Epithelial cell of proximal tubule (primary cell): ENCODE results near the gene IRAK1. TPM values are rescaled to one million over a fixed set of nuclear protein-coding genes. Genes with fewer than 3 reads are reported as not detected.

Experiments used
- DNase-seq: peaks from one replicate; pipeline ENCODE4 v3.0.0-alpha.2; 2011; ENCODE audit warnings: low read depth
- H3K4me3 ChIP-seq: 2 replicates; pipeline ENCODE4 v1.5.1; 2011; ENCODE audit warnings: low read depth, mild to moderate bottlenecking, low read length
- total RNA-seq: library from RNA; depleted of rRNA; stranded (reverse); fragments of >200 nt; gene quantifications from 2 replicates; pipeline ENCODE4 v1.2.3, GENCODE V29; 2015
- TF ChIP-seq, protein P1 (sequence below): conservative IDR thresholded peaks from 2 replicates; pipeline ENCODE4 v1.5.1; 2012; ENCODE audit warnings: low read depth, mild to moderate bottlenecking, low read length

Gene IRAK1
- total RNA-seq, 1 donor from 2014 or later = 131 TPM

DNA sequence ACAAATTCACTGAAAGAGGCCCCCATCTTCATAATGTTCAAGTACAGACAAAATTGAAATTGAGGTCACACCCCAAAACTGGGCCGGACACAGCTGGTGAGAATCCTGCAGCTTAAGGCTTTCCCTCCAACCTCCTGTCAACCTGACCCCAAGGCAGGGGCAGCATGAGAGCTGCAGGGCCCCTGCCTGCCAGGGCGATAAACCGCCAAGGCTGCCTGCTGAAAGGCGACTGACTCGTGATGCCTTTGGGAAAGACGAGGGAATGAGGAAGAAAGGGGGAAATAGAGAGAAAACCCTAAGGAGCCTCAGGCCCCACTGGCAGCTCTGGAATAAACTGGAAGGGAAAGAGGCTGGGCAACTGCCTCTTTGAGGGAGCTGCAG is 7.3 kb upstream of the IRAK1 start:
- TF ChIP-seq, protein P1, sequence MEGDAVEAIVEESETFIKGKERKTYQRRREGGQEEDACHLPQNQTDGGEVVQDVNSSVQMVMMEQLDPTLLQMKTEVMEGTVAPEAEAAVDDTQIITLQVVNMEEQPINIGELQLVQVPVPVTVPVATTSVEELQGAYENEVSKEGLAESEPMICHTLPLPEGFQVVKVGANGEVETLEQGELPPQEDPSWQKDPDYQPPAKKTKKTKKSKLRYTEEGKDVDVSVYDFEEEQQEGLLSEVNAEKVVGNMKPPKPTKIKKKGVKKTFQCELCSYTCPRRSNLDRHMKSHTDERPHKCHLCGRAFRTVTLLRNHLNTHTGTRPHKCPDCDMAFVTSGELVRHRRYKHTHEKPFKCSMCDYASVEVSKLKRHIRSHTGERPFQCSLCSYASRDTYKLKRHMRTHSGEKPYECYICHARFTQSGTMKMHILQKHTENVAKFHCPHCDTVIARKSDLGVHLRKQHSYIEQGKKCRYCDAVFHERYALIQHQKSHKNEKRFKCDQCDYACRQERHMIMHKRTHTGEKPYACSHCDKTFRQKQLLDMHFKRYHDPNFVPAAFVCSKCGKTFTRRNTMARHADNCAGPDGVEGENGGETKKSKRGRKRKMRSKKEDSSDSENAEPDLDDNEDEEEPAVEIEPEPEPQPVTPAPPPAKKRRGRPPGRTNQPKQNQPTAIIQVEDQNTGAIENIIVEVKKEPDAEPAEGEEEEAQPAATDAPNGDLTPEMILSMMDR = no peak
- no peak overlapping the region for H3K4me3 ChIP-seq
- DNase-seq = no peak

DNA sequence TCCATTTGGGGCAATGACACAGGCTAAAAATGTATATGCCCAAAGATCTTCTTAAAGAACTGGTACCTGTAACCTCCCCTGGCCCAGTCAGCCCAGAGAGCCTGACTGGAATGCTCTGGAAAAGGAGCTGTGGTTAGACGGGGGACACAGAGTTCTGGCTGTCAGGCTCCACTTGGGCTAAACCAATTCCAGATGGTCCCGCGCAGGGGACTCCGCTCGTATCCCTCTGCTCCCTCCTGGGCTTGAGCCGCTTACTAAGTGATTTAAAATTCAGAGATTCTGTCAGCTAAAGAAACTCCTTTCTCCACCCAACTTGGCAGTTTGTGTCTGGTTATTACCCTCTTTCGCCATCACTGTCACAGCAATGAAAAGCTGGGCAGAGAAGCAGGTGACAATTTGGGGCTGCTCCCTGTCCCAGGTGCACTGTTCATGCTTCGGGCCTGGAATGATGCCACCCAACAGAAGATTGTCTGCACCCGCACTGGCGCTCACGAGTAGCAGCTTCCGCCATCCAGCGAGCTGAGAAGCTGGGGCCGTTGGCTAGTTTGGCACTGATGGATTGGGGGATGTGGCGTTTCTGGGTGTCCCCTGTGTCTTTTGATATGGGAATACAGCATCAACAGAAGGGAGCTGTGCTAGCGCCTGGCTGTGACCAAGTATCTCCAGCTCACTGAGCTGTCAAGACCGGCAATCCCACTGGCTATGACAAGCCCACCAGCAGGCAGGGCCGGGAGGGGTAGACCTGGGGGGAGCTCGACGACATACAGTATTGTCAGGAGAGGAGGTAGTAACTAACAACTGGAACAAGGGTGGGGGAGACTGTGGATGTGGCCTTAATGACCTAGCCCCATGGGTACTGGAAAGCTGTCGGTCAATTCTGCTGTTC is 6.7 kb upstream of the IRAK1 start:
- TF ChIP-seq, protein P1 = no peak
- no peak overlapping the region for H3K4me3 ChIP-seq
- DNase-seq = no peak

DNA sequence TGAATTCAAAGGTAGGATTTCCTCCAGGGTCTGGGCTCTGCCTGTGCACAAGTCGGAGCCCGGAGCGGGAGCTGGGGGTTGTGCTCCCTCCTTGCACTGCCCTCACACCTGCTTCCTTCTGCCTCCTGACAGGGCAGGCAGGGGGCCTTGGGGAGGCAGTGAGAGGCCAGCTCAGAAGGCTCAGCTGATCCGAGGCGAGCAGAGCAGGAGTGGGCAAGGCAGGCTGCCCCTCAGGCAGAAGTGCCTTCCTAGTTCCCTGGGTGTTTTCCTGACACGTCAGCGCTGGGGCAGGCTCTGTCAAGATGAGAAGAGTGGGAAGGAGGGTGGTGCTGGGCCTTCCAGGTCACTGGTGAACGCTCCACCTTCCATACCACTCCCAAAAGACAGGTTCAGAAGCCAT is 5.5 kb upstream of the IRAK1 start:
- no peak overlapping the region for H3K4me3 ChIP-seq
- no peak for DNase-seq
- TF ChIP-seq, protein P1 = no peak

DNA sequence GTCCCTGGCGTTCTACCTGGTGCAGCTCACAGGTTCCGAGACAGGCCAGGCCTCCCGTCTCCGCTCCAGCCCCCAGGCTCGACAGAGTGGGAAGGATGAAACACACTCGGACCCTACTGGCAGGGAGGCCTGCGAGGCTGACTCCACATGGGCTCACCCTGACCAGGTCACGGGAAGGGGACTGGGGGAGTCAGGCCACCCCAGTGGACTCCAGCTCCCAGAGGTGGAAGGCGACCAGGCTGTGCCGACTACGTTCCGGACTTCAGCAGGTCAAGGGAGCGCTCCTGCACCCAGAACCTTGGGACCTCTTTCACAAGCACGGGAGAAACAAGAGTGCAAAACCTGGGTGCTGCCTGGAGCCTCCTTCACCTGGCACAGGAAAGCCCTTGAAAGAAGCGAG is 4.6 kb upstream of the IRAK1 start:
- no peak overlapping the region for H3K4me3 ChIP-seq
- no peak for DNase-seq
- TF ChIP-seq, protein P1 = no peak

DNA sequence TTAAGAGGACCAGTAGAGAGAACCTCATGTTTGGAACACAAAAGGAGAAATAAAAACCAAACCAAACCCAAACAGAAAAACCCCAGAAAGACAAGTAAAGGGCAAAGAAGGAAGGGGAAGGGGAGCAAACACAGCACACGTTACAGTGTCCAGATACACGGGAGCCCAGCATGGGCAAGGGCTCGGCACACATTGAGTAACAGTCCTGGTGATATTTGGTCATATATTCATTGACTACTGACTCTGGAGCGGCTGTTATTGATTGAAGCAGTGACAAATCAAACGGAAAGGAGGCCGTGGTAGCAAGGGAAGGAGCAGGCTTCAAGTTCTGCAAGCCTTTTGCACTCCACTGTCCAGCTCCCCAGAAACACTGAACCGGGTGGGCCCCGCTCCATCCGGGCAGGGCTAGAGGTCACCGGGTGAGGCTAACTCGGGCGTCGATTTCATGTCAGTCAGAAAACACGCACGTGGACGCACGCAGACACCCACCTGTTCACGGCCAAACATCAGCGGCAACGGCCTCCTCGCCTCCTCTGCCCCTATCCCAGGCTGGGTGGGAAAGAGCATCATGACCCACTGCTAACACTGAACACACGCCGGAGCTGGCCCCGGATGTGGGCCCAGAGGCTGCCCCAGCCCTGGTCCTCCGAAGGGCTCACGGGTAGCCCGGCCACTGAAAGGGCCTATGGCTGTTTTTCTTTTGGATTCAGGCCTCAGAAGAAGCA is 3.7 kb upstream of the IRAK1 start:
- H3K4me3 ChIP-seq = no peak overlapping the region
- TF ChIP-seq, protein P1 = no peak
- DNase-seq = no peak

DNA sequence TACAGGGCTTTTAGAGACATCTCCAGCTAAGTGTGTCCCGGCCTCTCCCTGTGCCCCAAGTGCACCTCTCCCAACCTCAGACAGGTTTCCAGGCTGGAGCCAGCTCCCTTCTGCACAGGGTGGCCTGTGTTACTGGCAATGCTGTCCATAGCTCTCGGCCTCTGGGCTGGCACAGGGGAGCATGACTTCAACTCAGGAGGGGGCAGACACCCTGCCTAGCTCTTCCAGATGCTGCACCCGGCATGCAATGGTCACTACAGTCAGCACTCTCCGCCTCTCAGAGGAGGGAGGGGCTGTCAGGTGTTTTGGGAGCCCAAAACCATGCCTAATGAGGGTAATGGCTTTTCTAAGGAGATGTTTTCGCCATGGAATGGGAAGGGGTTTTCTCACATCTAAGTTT is 2.4 kb upstream of the IRAK1 start:
- no peak for DNase-seq
- TF ChIP-seq, protein P1 = no peak
- H3K4me3 ChIP-seq = no peak overlapping the region
